SU-DHL-6 (cell line): ENCODE measurements around the gene KRT82.

Source experiments
- H2AFZ ChIP-seq: fragments of 200-600 bp; sonication (generic); 2 replicates; pipeline ENCODE4 v1.6.1; 2014; ENCODE audit warnings: low read depth, mild to moderate bottlenecking, moderate library complexity, mixed read lengths, antibody characterized with exemption, low read length; ENCODE audit not compliant: severe bottlenecking
- H3F3A ChIP-seq: fragments of 200-600 bp; shearing (Covaris generic); 2 replicates; pipeline ENCODE4 v1.6.0; 2016; ENCODE audit warnings: antibody characterized with exemption, mild to moderate bottlenecking; ENCODE audit not compliant: insufficient read depth
- H3K27ac ChIP-seq: fragments of 200-600 bp; sonication (generic); 2 replicates; pipeline ENCODE4 v1.5.1; 2016; ENCODE audit warnings: low read depth, mild to moderate bottlenecking, low read length, moderate library complexity, mixed read lengths
- H3K27me3 ChIP-seq: fragments of 200-600 bp; sonication (generic), shearing (Covaris generic); 2 replicates; pipeline ENCODE4 v1.6.0; 2014; ENCODE audit warnings: mild to moderate bottlenecking, low read length
- H3K36me3 ChIP-seq: fragments of 200-600 bp; sonication (generic); 2 replicates; pipeline ENCODE4 v1.6.1; 2014; ENCODE audit warnings: mild to moderate bottlenecking, low read length, mixed read lengths
- H3K4me2 ChIP-seq: fragments of 300-600, 200-600 bp; shearing (Covaris generic), sonication (generic); 2 replicates; pipeline ENCODE4 v1.6.0; 2014; ENCODE audit warnings: low read length, low read depth, mild to moderate bottlenecking; ENCODE audit not compliant: poor library complexity, severe bottlenecking
- H3K4me3 ChIP-seq: fragments of 200-600 bp; sonication (generic); 2 replicates; pipeline ENCODE4 v1.5.1; 2014; ENCODE audit warnings: antibody characterized with exemption, low read length, mild to moderate bottlenecking, mixed read lengths; ENCODE audit not compliant: insufficient read depth, poor library complexity, severe bottlenecking
- H3K79me2 ChIP-seq: fragments of 200-600 bp; sonication (generic); 2 replicates; pipeline ENCODE4 v1.6.1; 2014; ENCODE audit warnings: mild to moderate bottlenecking, low read length, moderate library complexity; ENCODE audit not compliant: insufficient read depth
- H3K9ac ChIP-seq: fragments of 200-600 bp; sonication (generic); 2 replicates; pipeline ENCODE4 v1.7.0; 2014; ENCODE audit warnings: mild to moderate bottlenecking, low read length
- H3K9me2 ChIP-seq: fragments of 200-600 bp; sonication (generic); replicated peaks from 2 replicates; pipeline ENCODE4 v1.6.1; 2014; ENCODE audit warnings: low read length; ENCODE audit not compliant: insufficient read depth
- H3K9me3 ChIP-seq: fragments of 200-600 bp; sonication (generic); 2 replicates; pipeline ENCODE4 v1.6.1; 2014; ENCODE audit warnings: low read length, mixed read lengths; ENCODE audit not compliant: insufficient read depth
- H4K20me1 ChIP-seq: fragments of 200-600 bp; sonication (generic); 2 replicates; pipeline ENCODE4 v1.6.1; 2014; ENCODE audit warnings: low read depth, mild to moderate bottlenecking, antibody characterized with exemption, low read length, moderate library complexity, mixed read lengths
- EZH2phosphoT487 ChIP-seq: fragments of 200-600 bp; sonication (generic), shearing (Covaris generic); conservative IDR thresholded peaks from 2 replicates; pipeline ENCODE4 v1.6.1; 2018; ENCODE audit warnings: mild to moderate bottlenecking, antibody characterized with exemption, low read length, moderate library complexity, mixed read lengths
- TF ChIP-seq, protein P1 (sequence below): fragments of 200-600 bp; sonication (generic); IDR thresholded peaks from one replicate; pipeline ENCODE4 v1.5.1; 2017; ENCODE audit warnings: antibody characterized with exemption, mild to moderate bottlenecking, low read length, moderate library complexity; ENCODE audit not compliant: insufficient read depth, poor library complexity, severe bottlenecking

The KRT82 gene

DNA sequence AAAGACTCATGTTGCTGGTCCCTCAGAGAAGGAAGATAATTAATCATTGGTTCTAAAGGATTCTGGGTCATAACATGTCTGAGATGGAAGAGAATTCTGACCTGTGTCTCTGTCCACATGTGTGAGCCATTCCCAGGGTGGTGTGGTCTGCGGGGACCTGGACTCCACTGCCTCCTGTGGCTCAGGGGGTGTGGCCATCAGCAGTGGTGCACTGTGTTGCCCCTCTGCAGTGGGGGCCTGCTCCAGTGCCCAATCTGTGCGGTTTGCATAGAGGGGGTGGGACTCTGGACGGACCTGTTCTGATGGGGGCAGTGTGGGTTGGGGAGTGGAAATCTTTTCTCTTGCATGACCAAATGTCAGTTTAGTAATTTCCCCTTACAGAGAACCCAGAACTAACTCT, 52.4 kb downstream of the KRT82 start:
- Histone ChIP-seq H3K36me3 (no peaks in the 10 kb centered on the region), H3K4me2 (no peak overlapping the region), H3K4me3 (no peak overlapping the region), H3F3A (no peaks in the 10 kb centered on the region), H3K27me3 (no peaks in the 10 kb centered on the region), H3K9me2 (no peaks in the 10 kb centered on the region), H4K20me1 (no peaks in the 10 kb centered on the region), H3K9ac (no peak overlapping the region), H2AFZ (no peak overlapping the region), H3K27ac (no peak overlapping the region), H3K9me3 (no peaks in the 10 kb centered on the region), H3K79me2 (no peaks in the 10 kb centered on the region)
- TF ChIP-seq, protein P1, sequence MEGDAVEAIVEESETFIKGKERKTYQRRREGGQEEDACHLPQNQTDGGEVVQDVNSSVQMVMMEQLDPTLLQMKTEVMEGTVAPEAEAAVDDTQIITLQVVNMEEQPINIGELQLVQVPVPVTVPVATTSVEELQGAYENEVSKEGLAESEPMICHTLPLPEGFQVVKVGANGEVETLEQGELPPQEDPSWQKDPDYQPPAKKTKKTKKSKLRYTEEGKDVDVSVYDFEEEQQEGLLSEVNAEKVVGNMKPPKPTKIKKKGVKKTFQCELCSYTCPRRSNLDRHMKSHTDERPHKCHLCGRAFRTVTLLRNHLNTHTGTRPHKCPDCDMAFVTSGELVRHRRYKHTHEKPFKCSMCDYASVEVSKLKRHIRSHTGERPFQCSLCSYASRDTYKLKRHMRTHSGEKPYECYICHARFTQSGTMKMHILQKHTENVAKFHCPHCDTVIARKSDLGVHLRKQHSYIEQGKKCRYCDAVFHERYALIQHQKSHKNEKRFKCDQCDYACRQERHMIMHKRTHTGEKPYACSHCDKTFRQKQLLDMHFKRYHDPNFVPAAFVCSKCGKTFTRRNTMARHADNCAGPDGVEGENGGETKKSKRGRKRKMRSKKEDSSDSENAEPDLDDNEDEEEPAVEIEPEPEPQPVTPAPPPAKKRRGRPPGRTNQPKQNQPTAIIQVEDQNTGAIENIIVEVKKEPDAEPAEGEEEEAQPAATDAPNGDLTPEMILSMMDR: no peak
- no peak for TF ChIP-seq EZH2phosphoT487

DNA sequence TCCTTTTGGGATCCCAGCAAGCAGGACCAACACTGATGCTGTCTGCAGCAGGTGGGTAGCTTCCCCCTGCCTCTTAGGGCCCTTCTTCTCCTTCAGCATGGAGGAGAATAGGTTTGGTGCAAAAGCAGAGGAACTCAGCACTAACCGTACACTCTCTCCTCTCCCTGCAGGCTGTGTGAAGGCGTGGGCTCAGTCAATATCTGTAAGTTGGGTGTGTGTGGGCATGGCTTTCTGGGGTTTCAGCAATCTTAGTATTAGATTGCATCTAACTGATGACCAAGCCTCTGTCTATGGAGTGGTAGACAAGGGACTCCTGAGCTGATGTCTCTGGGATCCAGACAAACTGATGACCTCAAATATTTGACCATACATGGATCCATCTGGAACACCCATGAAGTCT, 53.2 kb downstream of the KRT82 start:
- no peak overlapping the region for H3K4me3 ChIP-seq
- H3K9ac ChIP-seq: no peak overlapping the region
- H3K27ac ChIP-seq: no peak overlapping the region
- H4K20me1 ChIP-seq: no peaks in the 10 kb centered on the region
- H3K4me2 ChIP-seq: no peak overlapping the region
- no peaks in the 10 kb centered on the region for H3K79me2 ChIP-seq
- H2AFZ ChIP-seq: no peak overlapping the region
- no peaks in the 10 kb centered on the region for H3K9me3 ChIP-seq
- TF ChIP-seq, protein P1: no peak
- TF ChIP-seq EZH2phosphoT487: no peak
- H3K36me3 ChIP-seq: no peaks in the 10 kb centered on the region
- no peaks in the 10 kb centered on the region for H3F3A ChIP-seq
- no peaks in the 10 kb centered on the region for H3K27me3 ChIP-seq
- H3K9me2 ChIP-seq: no peaks in the 10 kb centered on the region

DNA sequence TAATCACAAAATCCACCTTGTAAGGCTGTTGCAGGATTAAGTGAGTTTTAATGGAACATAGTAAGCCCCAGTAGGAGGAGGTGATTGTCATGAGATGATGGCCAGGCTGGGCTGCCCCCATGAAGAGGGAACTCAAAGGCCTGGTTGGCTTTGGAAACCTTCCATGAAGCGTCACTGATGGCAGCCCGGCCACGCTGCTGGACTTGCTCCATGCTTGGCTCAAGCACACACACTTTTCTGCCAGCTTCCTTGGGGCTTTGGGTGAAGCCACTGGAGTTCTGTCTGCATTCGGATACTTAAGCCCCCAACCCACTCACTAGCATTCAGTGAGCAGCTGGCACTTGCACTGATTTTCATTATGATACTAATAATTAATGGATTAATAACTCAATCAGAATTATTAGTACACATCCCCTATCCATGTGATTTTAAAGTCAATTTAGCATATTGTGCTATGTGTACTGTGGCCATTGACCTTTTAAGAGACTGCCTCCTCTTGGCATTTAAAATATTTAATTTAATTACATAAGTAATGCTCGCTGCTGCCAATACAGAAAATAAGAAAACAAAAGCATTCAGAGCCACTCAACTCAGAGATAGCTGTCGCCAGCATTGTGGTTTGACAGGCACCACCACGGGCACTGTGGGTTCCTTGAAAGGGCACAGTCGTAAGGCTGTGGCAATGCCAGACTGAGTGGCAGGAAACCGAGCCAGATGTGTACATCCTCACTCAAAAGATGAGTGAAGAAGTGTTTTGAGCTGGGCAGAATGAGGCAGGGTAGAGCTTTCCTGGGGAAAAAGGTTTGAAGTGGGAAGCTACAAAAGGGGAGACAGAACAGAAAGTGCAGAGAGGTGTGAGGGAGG, 54.7 kb downstream of the KRT82 start:
- no peaks in the 10 kb centered on the region for H3K9me3 ChIP-seq
- TF ChIP-seq EZH2phosphoT487: no peak
- TF ChIP-seq, protein P1: no peak
- H3K79me2 ChIP-seq: no peaks in the 10 kb centered on the region
- H3K27me3 ChIP-seq: no peaks in the 10 kb centered on the region
- no peak overlapping the region for H3K9ac ChIP-seq
- no peak overlapping the region for H3K4me3 ChIP-seq
- no peak overlapping the region for H2AFZ ChIP-seq
- H4K20me1 ChIP-seq: no peaks in the 10 kb centered on the region
- H3F3A ChIP-seq: no peaks in the 10 kb centered on the region
- H3K36me3 ChIP-seq: no peaks in the 10 kb centered on the region
- no peaks in the 10 kb centered on the region for H3K9me2 ChIP-seq
- H3K4me2 ChIP-seq: no peak overlapping the region
- no peak overlapping the region for H3K27ac ChIP-seq
